Kidney epithelial cell (primary cell): ENCODE results near the gene PYGM. TPM values are rescaled to one million over a fixed set of nuclear protein-coding genes. Genes with fewer than 3 reads are reported as not detected.

Source experiments
- DNase-seq: peaks from one replicate; pipeline ENCODE4 v3.0.0-alpha.2; 2010; ENCODE audit warnings: low read depth
- H3K27me3 ChIP-seq: 2 replicates; pipeline ENCODE4 v1.6.0; 2011; ENCODE audit warnings: low read length; ENCODE audit not compliant: control insufficient read depth, insufficient read depth
- H3K36me3 ChIP-seq: 2 replicates; pipeline ENCODE4 v1.5.1; 2011; ENCODE audit warnings: low read length; ENCODE audit not compliant: control insufficient read depth, insufficient read depth
- H3K4me3 ChIP-seq: 2 replicates; pipeline ENCODE4 v1.5.1; 2011; ENCODE audit warnings: low read depth, mild to moderate bottlenecking, control low read depth, low read length
- total RNA-seq: library from RNA; depleted of rRNA; stranded (reverse); fragments of >200 nt; gene quantifications from 2 replicates; pipeline ENCODE4 v1.2.3, GENCODE V29; 2015
- TF ChIP-seq, protein P1 (sequence below): IDR thresholded peaks from 2 replicates; pipeline ENCODE4 v1.5.1; 2011; ENCODE audit warnings: mild to moderate bottlenecking, moderate library complexity, low read length, control low read depth, inconsistent platforms; ENCODE audit not compliant: insufficient read depth, poor library complexity, severe bottlenecking

Gene PYGM
- total RNA-seq, 1 donor from 2014 or later = 0.17 TPM

DNA sequence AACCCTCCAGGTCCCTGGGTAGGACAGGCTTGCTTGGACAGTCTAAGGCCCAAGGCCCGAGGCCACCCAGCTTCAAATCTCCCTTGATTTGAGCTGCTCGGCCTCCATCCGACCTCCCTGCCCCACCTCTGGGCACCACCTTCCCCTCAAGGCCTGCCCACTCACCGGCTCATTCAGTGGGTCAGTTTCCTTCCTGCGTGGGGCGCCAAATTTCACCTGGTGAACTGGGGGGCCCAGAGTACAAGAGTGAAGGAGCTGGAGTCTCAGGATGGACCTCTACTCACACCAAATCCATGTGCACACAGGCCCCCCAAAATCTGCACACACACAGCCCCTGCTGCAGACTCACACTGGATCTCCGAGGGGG lies 39.5 kb upstream of the PYGM start:
- H3K4me3 ChIP-seq = no peak overlapping the region
- H3K27me3 ChIP-seq = no peaks in the 10 kb centered on the region
- TF ChIP-seq, protein P1, sequence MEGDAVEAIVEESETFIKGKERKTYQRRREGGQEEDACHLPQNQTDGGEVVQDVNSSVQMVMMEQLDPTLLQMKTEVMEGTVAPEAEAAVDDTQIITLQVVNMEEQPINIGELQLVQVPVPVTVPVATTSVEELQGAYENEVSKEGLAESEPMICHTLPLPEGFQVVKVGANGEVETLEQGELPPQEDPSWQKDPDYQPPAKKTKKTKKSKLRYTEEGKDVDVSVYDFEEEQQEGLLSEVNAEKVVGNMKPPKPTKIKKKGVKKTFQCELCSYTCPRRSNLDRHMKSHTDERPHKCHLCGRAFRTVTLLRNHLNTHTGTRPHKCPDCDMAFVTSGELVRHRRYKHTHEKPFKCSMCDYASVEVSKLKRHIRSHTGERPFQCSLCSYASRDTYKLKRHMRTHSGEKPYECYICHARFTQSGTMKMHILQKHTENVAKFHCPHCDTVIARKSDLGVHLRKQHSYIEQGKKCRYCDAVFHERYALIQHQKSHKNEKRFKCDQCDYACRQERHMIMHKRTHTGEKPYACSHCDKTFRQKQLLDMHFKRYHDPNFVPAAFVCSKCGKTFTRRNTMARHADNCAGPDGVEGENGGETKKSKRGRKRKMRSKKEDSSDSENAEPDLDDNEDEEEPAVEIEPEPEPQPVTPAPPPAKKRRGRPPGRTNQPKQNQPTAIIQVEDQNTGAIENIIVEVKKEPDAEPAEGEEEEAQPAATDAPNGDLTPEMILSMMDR = no peak
- H3K36me3 ChIP-seq = no peaks in the 10 kb centered on the region
- DNase-seq = no peak

DNA sequence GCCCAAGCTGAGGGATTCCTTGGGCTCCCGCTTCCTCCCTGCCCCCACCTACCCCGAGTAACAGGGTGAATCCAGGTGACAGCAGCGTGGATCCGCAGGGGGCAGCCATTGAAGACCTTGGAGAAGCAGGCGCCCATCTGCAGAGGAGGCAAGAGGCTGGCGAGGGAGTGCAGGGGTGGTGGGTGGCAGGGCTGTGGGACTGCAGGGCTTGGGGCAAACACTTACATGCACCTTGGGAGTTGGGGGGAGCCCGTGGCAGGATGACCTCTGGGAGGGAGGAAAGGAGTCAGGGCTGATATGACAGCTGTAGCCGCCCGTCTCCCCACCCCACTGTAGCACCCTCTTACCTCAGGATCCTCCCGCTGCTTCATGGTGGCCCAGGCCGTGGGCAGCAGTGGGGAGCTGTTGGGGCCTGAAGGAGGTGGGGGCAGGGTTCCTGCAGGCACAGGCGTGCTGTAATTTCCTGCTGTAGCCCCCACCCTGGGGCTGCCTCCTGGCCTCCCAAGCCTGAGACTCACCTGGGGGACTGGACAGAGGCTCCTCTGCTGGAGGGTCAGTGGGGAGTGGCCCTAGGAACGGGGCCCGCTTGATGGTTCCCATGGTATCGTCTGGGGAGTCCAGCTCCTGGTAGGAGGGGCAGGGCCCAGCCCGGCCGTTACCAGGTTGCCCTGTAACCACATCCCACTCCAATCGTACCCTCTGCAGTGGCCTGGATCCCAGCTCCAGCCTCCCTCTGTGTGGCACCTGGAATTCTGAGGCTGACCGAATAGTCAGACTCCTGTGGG lies 37.2 kb upstream of the PYGM start:
- Histone ChIP-seq H3K36me3 (no peaks in the 10 kb centered on the region), H3K4me3 (no peak overlapping the region), H3K27me3 (no peaks in the 10 kb centered on the region)
- TF ChIP-seq, protein P1 = no peak
- DNase-seq = no peak

DNA sequence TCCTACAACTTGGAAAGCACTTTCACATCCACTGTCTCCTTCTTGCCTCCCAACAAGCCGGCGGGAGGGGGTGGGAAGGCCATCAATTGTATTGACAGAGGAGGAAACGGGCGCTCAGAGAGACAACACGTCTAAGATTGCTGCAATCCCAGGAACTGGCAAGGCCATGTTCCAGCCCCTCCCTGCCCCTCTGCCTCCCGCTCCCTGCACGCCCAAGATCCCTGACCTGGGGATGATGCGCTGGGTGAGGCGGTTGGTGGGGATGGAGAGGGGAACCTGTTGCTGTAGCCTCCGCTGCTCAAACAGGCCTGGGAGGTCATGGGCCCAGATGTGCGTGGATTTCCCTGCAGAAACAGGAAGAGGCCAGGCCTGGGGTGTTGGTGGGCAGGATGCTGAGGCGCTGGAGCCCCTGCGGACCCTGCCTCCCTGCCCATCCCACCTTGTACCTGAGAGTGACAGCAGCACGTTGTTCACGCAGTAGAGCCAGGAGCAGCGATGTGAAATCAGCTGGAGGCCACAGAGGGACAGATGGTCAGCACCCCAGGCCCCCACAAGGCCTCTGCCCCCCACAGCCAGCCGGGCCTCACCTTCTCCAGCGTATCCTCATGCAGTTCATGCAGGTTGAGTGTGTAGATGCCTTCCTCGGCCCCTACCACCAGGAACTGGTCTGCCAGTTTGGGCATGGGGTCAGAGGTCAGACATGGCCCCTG lies 36.4 kb upstream of the PYGM start:
- Histone ChIP-seq H3K4me3 (no peak overlapping the region), H3K27me3 (no peaks in the 10 kb centered on the region), H3K36me3 (no peaks in the 10 kb centered on the region)
- DNase-seq = no peak
- TF ChIP-seq, protein P1 = no peak

DNA sequence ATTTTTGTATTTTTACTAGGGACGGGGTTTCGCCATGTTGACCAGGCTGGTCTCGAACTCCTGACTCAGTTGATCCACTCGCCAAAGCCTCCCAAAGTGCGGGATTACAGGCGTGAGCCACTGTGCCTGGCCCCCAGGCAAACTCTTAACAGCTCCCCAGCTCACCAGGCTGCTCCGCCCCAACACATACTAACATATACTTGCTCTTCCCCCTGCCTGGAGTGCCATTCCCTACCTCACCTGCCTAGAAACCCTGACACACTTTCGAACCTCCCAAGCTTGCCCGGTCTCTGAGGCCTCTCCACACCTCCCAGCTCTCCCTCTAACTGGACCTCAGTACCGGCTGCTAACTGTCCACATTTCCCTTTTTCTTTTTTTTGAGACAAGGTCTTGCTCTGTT lies 34.8 kb upstream of the PYGM start:
- TF ChIP-seq, protein P1 = no peak
- H3K27me3 ChIP-seq = no peaks in the 10 kb centered on the region
- H3K4me3 ChIP-seq = no peak overlapping the region
- no peak for DNase-seq
- no peaks in the 10 kb centered on the region for H3K36me3 ChIP-seq

DNA sequence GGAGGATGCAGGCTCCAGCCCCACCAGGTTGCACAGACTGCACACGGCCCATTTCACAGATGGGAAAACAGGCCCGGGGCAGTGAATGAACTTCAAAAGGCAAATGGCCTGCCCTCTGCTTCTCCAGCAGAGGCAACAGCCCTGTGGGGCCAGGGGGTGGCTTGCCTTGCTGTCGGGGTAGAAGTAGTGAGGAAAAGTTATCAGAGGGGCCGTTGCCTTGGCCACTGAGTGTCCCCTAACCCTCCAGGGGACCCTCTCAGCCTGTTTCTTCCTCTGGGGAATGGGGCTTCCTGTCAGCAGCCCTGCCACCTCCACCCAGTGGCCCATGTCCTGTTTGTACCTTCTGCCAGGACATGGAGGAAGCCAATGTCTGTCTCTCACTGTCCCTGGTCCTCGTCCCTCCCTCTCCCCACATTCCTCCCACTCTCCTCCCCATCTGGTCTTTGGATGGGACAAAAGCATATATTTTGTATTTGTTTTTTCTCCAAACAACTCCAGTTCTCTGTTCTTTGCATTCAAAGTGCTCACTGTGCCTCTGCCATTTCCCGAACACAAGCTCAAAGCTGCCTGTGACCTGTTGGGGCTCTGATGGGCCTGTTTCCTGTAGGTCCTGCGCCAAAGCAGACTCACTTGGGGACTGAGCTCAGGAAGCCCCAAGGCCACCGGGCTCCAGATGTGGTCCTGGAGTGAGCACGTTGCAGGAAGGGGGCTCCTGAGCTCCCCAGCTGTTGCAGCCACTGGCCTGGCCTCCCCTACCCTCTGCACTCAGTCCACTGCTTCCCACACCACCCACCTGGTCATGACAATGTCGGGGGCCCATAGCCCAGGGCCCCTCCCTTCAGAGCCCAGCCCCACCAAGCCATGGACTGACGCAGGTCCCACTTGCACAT lies 33.7 kb upstream of the PYGM start:
- no peaks in the 10 kb centered on the region for H3K36me3 ChIP-seq
- DNase-seq = no peak
- no peaks in the 10 kb centered on the region for H3K27me3 ChIP-seq
- TF ChIP-seq, protein P1 = no peak
- H3K4me3 ChIP-seq = no peak overlapping the region
